SW 1271 (cell line): ENCODE results near the gene SMCO4.

ENCODE experiments used
- DNase-seq, 2 experiments: peaks; one replicate each; lab custom pipeline; 2025; lab: John Stamatoyannopoulos, UW

SMCO4 gene

GRCh38 chr11:93504110-93505095, 38.8 kb downstream of the SMCO4 start:
- no peak for DNase-seq

GRCh38 chr11:93501856-93502255, 41.3 kb downstream of the SMCO4 start:
- DNase-seq: no peak

- DNase-seq: no peak
Observed at GRCh38 chr11:93500759-93501158, 42.4 kb downstream of the SMCO4 start.

- no peak for DNase-seq
Observed at GRCh38 chr11:93498641-93499040, 44.5 kb downstream of the SMCO4 start.

GRCh38 chr11:93498161-93498560, 45.0 kb downstream of the SMCO4 start:
- DNase-seq: no peak

GRCh38 chr11:93497596-93497995, 45.6 kb downstream of the SMCO4 start:
- DNase-seq: no peak

GRCh38 chr11:93494357-93494756, 48.8 kb downstream of the SMCO4 start:
- DNase-seq: no peak

- DNase-seq: no peak
Observed at GRCh38 chr11:93493252-93493897, 49.8 kb downstream of the SMCO4 start.

- no peak for DNase-seq
Observed at GRCh38 chr11:93492464-93493251, 50.5 kb downstream of the SMCO4 start.

GRCh38 chr11:93491973-93492372, 51.2 kb downstream of the SMCO4 start:
- no peak for DNase-seq

- no peak for DNase-seq
Observed at GRCh38 chr11:93490996-93491618, 52.1 kb downstream of the SMCO4 start.

GRCh38 chr11:93489841-93490240, 53.4 kb downstream of the SMCO4 start:
- no peak for DNase-seq

GRCh38 chr11:93487032-93487483, 56.1 kb downstream of the SMCO4 start:
- DNase-seq: no peak

- DNase-seq: no peak
Observed at GRCh38 chr11:93485983-93486382, 57.2 kb downstream of the SMCO4 start.

- no peak for DNase-seq
Observed at GRCh38 chr11:93484716-93485115, 58.5 kb downstream of the SMCO4 start.

GRCh38 chr11:93482556-93482955, 60.6 kb downstream of the SMCO4 start:
- no peak for DNase-seq

GRCh38 chr11:93481696-93482095, 61.5 kb downstream of the SMCO4 start:
- no peak for DNase-seq

- no peak for DNase-seq
Observed at GRCh38 chr11:93481279-93481678, 61.9 kb downstream of the SMCO4 start.

- DNase-seq: no peak
Observed at GRCh38 chr11:93480756-93481155, 62.4 kb downstream of the SMCO4 start.

GRCh38 chr11:93480256-93480655, 62.9 kb downstream of the SMCO4 start:
- no peak for DNase-seq

GRCh38 chr11:93478841-93479240, 64.3 kb downstream of the SMCO4 start:
- DNase-seq: no peak

- DNase-seq: no peak
Observed at GRCh38 chr11:93477684-93478234, 65.4 kb downstream of the SMCO4 start.
